Measurements from ENCODE around the gene ERBB2.
"Not testable (repeated sequence)": the region's sequence is repeated elsewhere in the genome, so short reads cannot be mapped to it uniquely, and the experiment has no call there.

The ERBB2 gene

DNA sequence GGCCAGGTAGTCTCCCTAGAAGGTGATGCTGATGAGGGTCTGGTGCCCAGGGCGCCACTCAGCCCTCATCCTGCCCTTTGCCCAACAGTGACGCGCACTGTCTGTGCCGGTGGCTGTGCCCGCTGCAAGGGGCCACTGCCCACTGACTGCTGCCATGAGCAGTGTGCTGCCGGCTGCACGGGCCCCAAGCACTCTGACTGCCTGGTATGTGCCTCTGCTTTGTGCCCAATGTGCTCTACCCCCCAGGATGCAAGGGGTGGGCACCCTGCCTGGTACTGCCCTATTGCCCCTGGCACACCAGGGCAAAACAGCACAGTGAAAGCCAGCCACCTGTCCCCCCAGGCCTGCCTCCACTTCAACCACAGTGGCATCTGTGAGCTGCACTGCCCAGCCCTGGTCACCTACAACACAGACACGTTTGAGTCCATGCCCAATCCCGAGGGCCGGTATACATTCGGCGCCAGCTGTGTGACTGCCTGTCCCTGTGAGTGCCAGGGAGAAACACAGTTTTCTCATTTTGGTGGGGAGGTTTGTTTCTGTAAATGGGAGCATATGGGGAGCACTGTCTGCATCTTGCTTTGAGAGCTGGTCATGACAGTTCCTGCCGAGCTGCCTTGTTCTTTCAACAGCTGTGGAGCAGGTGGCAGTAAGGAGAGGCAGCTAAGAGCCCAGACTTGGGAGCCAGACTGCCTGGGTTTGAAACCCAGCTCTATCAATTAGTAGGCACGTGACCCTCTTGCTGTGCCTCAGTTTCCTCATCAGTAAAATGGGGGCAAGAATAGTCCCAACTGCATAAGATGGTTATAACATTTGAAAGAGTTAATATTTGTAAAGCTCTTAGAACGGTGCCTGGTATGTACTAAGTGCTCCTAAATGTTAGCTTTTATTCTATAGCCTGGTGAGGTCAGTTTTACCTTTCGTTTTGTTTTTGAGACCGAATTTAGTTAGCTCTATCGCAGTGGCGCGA lies 10.4 kb downstream of the ERBB2 start:
- in situ Hi-C loops (cut with MboI; ENCODE audit: low sequenced_read_pairs, unreplicated experiment) = no loop called here
- DNase-seq (ENCODE audit: low spot score) = no peak
- TF ChIP-seq, protein P1, sequence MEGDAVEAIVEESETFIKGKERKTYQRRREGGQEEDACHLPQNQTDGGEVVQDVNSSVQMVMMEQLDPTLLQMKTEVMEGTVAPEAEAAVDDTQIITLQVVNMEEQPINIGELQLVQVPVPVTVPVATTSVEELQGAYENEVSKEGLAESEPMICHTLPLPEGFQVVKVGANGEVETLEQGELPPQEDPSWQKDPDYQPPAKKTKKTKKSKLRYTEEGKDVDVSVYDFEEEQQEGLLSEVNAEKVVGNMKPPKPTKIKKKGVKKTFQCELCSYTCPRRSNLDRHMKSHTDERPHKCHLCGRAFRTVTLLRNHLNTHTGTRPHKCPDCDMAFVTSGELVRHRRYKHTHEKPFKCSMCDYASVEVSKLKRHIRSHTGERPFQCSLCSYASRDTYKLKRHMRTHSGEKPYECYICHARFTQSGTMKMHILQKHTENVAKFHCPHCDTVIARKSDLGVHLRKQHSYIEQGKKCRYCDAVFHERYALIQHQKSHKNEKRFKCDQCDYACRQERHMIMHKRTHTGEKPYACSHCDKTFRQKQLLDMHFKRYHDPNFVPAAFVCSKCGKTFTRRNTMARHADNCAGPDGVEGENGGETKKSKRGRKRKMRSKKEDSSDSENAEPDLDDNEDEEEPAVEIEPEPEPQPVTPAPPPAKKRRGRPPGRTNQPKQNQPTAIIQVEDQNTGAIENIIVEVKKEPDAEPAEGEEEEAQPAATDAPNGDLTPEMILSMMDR (IDR thresholded peaks at IDR 0.05; ENCODE audit: borderline replicate concordance, control extremely low read depth, extremely low read depth, insufficient read depth, missing control alignments) = no peak

- DNase-seq (ENCODE audit: low spot score); in situ Hi-C loops (cut with MboI; ENCODE audit: low sequenced_read_pairs, unreplicated experiment): not testable (repeated sequence)
Measured at GRCh38 chr17:39711071-39711470, 11.2 kb downstream of the ERBB2 start.

- TF ChIP-seq, protein P1 (IDR thresholded peaks at IDR 0.05; ENCODE audit: borderline replicate concordance, control extremely low read depth, extremely low read depth, insufficient read depth, missing control alignments) = no peak
- in situ Hi-C loops (cut with MboI; ENCODE audit: low sequenced_read_pairs, unreplicated experiment) = no loop called here
- DNase-seq (ENCODE audit: low spot score) = no peak
Measured at GRCh38 chr17:39711851-39712250, 12.0 kb downstream of the ERBB2 start.

DNA sequence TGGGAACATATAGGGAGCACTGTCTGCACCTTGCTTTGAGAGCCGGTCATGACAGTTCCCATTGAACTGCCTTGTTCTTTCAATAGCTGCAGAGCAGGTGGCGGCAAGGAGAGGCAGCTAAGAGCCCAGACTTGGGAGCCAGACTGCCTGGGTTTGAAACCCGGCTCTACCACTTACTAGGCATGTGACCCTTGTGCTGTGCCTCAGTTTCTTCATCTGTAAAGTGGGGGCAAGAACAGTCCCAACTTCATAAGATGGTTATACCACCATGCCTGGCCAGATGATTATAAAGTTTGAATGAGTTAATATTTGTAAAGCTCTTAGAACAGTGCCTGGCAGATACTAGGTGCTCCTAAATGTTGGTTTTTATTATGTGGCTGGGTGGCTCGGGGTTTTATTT lies 14.4 kb downstream of the ERBB2 start:
- DNase-seq (ENCODE audit: low spot score) = no peak
- in situ Hi-C loops (cut with MboI; ENCODE audit: low sequenced_read_pairs, unreplicated experiment) = no loop called here
- TF ChIP-seq, protein P1 (IDR thresholded peaks at IDR 0.05; ENCODE audit: borderline replicate concordance, control extremely low read depth, extremely low read depth, insufficient read depth, missing control alignments) = no peak

DNA sequence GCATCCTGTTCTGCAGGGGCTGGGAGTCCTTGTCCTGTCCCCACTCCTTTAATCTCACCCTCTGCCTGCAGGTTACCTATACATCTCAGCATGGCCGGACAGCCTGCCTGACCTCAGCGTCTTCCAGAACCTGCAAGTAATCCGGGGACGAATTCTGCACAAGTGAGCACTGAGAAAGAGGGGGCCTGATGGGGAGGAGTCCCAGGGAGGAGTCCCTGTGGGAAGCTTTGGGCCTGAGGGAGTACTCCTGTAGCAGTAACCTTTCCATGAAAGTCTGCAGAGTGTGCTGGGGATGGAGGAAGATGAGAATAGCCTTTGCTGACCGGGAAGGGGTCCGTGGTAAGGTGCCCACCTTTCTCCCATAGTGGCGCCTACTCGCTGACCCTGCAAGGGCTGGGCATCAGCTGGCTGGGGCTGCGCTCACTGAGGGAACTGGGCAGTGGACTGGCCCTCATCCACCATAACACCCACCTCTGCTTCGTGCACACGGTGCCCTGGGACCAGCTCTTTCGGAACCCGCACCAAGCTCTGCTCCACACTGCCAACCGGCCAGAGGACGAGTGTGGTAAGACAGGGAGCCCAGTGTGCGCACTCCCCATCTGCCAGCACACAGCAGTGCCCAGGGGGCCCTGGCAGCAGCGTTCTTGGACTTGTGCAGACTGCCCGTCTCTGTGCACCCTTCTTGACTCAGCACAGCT lies 15.7 kb downstream of the ERBB2 start:
- in situ Hi-C loops (cut with MboI; ENCODE audit: low sequenced_read_pairs, unreplicated experiment) = no loop called here
- no peak for DNase-seq (ENCODE audit: low spot score)
- TF ChIP-seq, protein P1 (IDR thresholded peaks at IDR 0.05; ENCODE audit: borderline replicate concordance, control extremely low read depth, extremely low read depth, insufficient read depth, missing control alignments) = no peak

DNA sequence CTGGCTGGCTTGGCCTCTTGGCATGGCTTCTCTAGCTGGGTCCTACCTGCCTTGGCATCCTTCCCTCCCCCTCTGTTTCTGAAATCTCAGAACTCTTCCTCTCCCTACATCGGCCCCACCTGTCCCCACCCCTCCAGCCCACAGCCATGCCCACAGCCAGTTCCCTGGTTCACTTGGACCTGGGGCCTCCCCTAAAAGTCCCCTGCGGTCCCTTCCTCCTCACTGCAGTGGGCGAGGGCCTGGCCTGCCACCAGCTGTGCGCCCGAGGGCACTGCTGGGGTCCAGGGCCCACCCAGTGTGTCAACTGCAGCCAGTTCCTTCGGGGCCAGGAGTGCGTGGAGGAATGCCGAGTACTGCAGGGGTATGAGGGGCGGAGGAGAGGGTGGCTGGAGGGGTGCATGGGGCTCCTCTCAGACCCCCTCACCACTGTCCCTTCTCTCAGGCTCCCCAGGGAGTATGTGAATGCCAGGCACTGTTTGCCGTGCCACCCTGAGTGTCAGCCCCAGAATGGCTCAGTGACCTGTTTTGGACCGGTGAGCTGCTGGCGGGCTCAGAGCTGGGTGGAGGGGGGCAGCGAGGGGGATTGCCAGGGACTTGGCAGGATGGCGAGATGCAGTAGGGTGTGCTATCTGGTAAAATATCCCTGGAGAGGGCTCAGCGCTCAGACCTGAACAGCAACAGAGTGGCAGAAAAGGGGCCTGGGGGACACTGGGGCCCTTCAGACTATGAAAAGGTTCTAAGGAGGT lies 16.4 kb downstream of the ERBB2 start:
- DNase-seq (ENCODE audit: low spot score) = no peak
- in situ Hi-C loops (cut with MboI; ENCODE audit: low sequenced_read_pairs, unreplicated experiment) = no loop called here
- TF ChIP-seq, protein P1 (IDR thresholded peaks at IDR 0.05; ENCODE audit: borderline replicate concordance, control extremely low read depth, extremely low read depth, insufficient read depth, missing control alignments) = no peak
